A549 (cell line): ENCODE results near the gene AXL. TPM values are rescaled to one million over a fixed set of nuclear protein-coding genes. Genes with fewer than 3 reads are reported as not detected.

Source experiments
- CBX2 ChIP-seq: fragments of 200-600 bp; sonication (generic); IDR thresholded peaks from 2 replicates; pipeline ENCODE4 v1.6.1; 2016; ENCODE audit warnings: low read depth, mild to moderate bottlenecking, borderline replicate concordance
- CEBPB ChIP-seq, 2 experiments: fragments of >200 bp in 1 of 2; sonication (Bioruptor Twin) in 1 of 2; formaldehyde crosslinking in 1 of 2; IDR thresholded peaks; 2 replicates each; pipeline ENCODE4 v1.6.1; 2012 to 2016
- EHF ChIP-seq: fragments of 250-450 bp; sonication (Bioruptor Pico); IDR thresholded peaks from 2 replicates; pipeline ENCODE4 v1.5.0; 2020; ENCODE audit warnings: mild to moderate bottlenecking
- FOSL2 ChIP-seq, 2 experiments: fragments of 450-650 bp in 1 of 2; fragments of >200 bp in 1 of 2; sonication (Bioruptor Twin) in 1 of 2; formaldehyde crosslinking; IDR thresholded peaks; 2 replicates each; pipeline versions ENCODE4 v1.5.0 to v1.6.1; 2016 to 2020; ENCODE audit warnings: mild to moderate bottlenecking in 1 of 2, moderate library complexity in 1 of 2
- FOXS1 ChIP-seq: fragments of 250-450 bp; sonication (Bioruptor Pico); IDR thresholded peaks from 2 replicates; pipeline ENCODE4 v1.5.0; 2020; ENCODE audit warnings: mild to moderate bottlenecking, moderate library complexity
- GATA3 ChIP-seq: IDR thresholded peaks from 2 replicates; pipeline ENCODE4 v1.6.1; 2012; ENCODE audit warnings: borderline replicate concordance
- HOXA7 ChIP-seq: fragments of 250-450 bp; sonication (Bioruptor Pico); IDR thresholded peaks from 2 replicates; pipeline ENCODE4 v1.5.0; 2020; ENCODE audit warnings: mild to moderate bottlenecking, moderate library complexity
- HOXB13 ChIP-seq: fragments of 250-450 bp; sonication (Bioruptor Pico); IDR thresholded peaks from 2 replicates; pipeline ENCODE4 v1.5.0; 2020; ENCODE audit warnings: low read depth, mild to moderate bottlenecking, moderate library complexity
- JUN ChIP-seq, 2 experiments: fragments of >200 bp; sonication (Bioruptor Twin); formaldehyde crosslinking; IDR thresholded peaks; 2 replicates in 1 of 2; 3 replicates in 1 of 2; pipeline ENCODE4 v1.6.1; 2016 to 2017
- KDM1A ChIP-seq: fragments of 200-600 bp; sonication (generic); IDR thresholded peaks from 2 replicates; pipeline ENCODE4 v1.6.1; 2016; ENCODE audit warnings: low read depth, mild to moderate bottlenecking
- MAZ ChIP-seq: fragments of 150-350 bp; IDR thresholded peaks from 2 replicates; pipeline ENCODE4 v1.6.1; 2014; ENCODE audit warnings: antibody characterized with exemption, low read depth, low read length, borderline replicate concordance
- MYC ChIP-seq: IDR thresholded peaks from 2 replicates; pipeline ENCODE4 v1.6.1; 2012; ENCODE audit warnings: mild to moderate bottlenecking, inconsistent platforms, low read length, improper control_type of control experiment, borderline replicate concordance
- NFE2L2 ChIP-seq: fragments of 150-350 bp; conservative IDR thresholded peaks from 2 replicates; pipeline ENCODE4 v1.6.1; 2014; ENCODE audit warnings: low read length
- NPAS2 ChIP-seq: fragments of 250-450 bp; sonication (Bioruptor Pico); IDR thresholded peaks from 2 replicates; pipeline ENCODE4 v1.8.0; 2022; ENCODE audit warnings: mild to moderate bottlenecking, moderate library complexity, borderline replicate concordance
- POLR2A ChIP-seq: IDR thresholded peaks from 2 replicates; pipeline ENCODE4 v1.6.1; 2012; ENCODE audit warnings: mild to moderate bottlenecking, low read length
- POLR2AphosphoS2 ChIP-seq: conservative IDR thresholded peaks from 2 replicates; pipeline ENCODE4 v1.6.1; 2012; ENCODE audit warnings: low read length, improper control_type of control experiment, inconsistent platforms
- RARB ChIP-seq: fragments of 250-450 bp; sonication (Bioruptor Pico); IDR thresholded peaks from 2 replicates; pipeline ENCODE4 v1.8.0; 2021; ENCODE audit warnings: mild to moderate bottlenecking, moderate library complexity
- RNF2 ChIP-seq: fragments of 200-600 bp; sonication (generic); IDR thresholded peaks from 2 replicates; pipeline ENCODE4 v1.6.1; 2016; ENCODE audit warnings: low read depth, mild to moderate bottlenecking, antibody characterized with exemption, moderate library complexity, borderline replicate concordance
- SMC3 ChIP-seq: fragments of >200 bp; sonication (Bioruptor Twin); formaldehyde crosslinking; IDR thresholded peaks from 3 replicates; pipeline ENCODE4 v1.6.1; 2018; ENCODE audit warnings: inconsistent platforms
- USF2 ChIP-seq: fragments of 450-650 bp; IDR thresholded peaks from 2 replicates; pipeline ENCODE4 v1.6.1; 2014; ENCODE audit warnings: antibody characterized with exemption
- ZNF302 ChIP-seq: fragments of 250-450 bp; sonication (Bioruptor Pico); IDR thresholded peaks from 2 replicates; pipeline ENCODE4 v1.9.0; 2021; ENCODE audit warnings: inconsistent platforms, mild to moderate bottlenecking, moderate library complexity
- ZSCAN20 ChIP-seq: fragments of 250-450 bp; sonication (Bioruptor Pico); IDR thresholded peaks from 2 replicates; pipeline ENCODE4 v1.8.0; 2022; ENCODE audit warnings: mild to moderate bottlenecking, moderate library complexity
- polyA plus RNA-seq, 4 experiments: library from polyadenylated mRNA; depleted of rRNA in 3 of 4; stranded (reverse); fragments of >200 nt; fragmentation: RNase III in 1 of 4; extraction: RNeasy Plus Mini Kit Qiagen cat#74134 plus additional on column Dnase treatment in 1 of 4; gene quantifications; 2 replicates in 3 of 4; 3 replicates in 1 of 4; pipeline ENCODE4 v1.2.3, GENCODE V29; 2011 to 2017
- TF ChIP-seq, protein P1 (sequence below): fragments of 200-600 bp; sonication (generic); IDR thresholded peaks from 2 replicates; pipeline ENCODE4 v1.6.1; 2016; ENCODE audit warnings: antibody characterized with exemption, mild to moderate bottlenecking, moderate library complexity
- TF ChIP-seq, protein P2 (sequence below): IDR thresholded peaks from 2 replicates; pipeline ENCODE4 v1.6.1; 2012
- TF ChIP-seq, protein P3 (sequence below): fragments of >200 bp; sonication (Bioruptor Twin); formaldehyde crosslinking; IDR thresholded peaks from 3 replicates; pipeline ENCODE4 v1.5.1; 2016
- TF ChIP-seq, protein P4 (sequence below): IDR thresholded peaks from 2 replicates; pipeline ENCODE4 v1.6.1; 2012; ENCODE audit warnings: low read depth, borderline replicate concordance

The AXL gene
- polyA plus RNA-seq, 2 of the 4 experiments (the other 2 are of a cell fraction) = 45.4 to 60.1 TPM

DNA sequence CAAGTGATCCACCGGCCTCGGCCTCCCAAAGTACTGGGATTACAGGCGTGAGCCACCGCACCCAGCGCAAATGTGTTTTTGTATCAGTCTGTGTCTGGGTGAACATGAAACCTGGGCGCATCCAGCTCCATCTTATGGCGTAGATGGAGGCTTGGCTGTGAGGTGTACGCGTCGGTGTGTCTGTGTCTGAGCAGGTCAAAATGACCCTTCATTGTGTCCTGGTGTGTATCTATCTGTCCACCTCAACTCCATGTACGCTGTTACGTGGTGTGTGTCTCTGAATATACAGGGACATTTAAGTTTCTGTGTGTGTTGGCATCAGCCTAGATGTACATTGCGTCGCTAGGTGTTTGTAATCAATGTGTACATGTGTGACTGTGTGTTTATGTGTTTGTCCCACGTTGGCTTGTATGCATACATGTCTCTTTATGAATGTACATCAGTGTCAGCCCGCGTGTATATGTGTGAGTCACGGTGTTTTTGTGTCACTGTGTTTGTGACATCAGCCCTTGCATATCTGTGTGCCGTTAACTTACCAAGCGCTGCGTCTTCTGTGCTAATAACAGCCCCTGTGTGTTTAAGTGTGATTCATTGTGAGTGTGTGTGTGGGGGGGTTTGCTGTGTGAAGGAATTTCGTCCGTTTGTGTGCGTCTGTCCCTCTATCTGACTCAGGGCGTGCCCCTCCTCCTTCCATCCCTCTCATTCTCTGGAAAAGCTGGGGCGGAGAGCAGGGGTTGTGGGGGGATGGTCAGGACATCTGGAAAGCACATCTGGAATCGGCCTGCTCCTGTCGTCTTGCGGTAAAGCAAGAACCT lies 6.4 kb downstream of the AXL start (continued):
- TF ChIP-seq, protein P1, sequence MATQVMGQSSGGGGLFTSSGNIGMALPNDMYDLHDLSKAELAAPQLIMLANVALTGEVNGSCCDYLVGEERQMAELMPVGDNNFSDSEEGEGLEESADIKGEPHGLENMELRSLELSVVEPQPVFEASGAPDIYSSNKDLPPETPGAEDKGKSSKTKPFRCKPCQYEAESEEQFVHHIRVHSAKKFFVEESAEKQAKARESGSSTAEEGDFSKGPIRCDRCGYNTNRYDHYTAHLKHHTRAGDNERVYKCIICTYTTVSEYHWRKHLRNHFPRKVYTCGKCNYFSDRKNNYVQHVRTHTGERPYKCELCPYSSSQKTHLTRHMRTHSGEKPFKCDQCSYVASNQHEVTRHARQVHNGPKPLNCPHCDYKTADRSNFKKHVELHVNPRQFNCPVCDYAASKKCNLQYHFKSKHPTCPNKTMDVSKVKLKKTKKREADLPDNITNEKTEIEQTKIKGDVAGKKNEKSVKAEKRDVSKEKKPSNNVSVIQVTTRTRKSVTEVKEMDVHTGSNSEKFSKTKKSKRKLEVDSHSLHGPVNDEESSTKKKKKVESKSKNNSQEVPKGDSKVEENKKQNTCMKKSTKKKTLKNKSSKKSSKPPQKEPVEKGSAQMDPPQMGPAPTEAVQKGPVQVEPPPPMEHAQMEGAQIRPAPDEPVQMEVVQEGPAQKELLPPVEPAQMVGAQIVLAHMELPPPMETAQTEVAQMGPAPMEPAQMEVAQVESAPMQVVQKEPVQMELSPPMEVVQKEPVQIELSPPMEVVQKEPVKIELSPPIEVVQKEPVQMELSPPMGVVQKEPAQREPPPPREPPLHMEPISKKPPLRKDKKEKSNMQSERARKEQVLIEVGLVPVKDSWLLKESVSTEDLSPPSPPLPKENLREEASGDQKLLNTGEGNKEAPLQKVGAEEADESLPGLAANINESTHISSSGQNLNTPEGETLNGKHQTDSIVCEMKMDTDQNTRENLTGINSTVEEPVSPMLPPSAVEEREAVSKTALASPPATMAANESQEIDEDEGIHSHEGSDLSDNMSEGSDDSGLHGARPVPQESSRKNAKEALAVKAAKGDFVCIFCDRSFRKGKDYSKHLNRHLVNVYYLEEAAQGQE = no peak
- TF ChIP-seq USF2 = no peak; the same call in 1 of the 2 replicates
- peak; percentile 94 for TF ChIP-seq HOXA7
- peak; percentile 83; the same call in 1 of the 2 replicates for TF ChIP-seq ZSCAN20 (CRISPR knock-in tag)
- TF ChIP-seq HOXB13 (CRISPR knock-in tag) = peak; percentile 98
- TF ChIP-seq POLR2AphosphoS2 = peak; percentile 56; the same call in 1 of the 2 replicates
- no peak for TF ChIP-seq JUN (IDR thresholded peaks at IDR 0.05)
- TF ChIP-seq NPAS2 = no peak
- peak; percentile 51; the same call in 1 of the 2 replicates for TF ChIP-seq NFE2L2
- TF ChIP-seq, protein P2, sequence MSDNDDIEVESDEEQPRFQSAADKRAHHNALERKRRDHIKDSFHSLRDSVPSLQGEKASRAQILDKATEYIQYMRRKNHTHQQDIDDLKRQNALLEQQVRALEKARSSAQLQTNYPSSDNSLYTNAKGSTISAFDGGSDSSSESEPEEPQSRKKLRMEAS = peak; percentile 96
- TF ChIP-seq CEBPB (IDR thresholded peaks at IDR 0.05) = peak; percentile 63 to 90; a peak in 2 of 4 replicates
- TF ChIP-seq, protein P3, sequence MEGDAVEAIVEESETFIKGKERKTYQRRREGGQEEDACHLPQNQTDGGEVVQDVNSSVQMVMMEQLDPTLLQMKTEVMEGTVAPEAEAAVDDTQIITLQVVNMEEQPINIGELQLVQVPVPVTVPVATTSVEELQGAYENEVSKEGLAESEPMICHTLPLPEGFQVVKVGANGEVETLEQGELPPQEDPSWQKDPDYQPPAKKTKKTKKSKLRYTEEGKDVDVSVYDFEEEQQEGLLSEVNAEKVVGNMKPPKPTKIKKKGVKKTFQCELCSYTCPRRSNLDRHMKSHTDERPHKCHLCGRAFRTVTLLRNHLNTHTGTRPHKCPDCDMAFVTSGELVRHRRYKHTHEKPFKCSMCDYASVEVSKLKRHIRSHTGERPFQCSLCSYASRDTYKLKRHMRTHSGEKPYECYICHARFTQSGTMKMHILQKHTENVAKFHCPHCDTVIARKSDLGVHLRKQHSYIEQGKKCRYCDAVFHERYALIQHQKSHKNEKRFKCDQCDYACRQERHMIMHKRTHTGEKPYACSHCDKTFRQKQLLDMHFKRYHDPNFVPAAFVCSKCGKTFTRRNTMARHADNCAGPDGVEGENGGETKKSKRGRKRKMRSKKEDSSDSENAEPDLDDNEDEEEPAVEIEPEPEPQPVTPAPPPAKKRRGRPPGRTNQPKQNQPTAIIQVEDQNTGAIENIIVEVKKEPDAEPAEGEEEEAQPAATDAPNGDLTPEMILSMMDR = no peak
- TF ChIP-seq KDM1A = 0 out of 2 replicates have a peak, but pooled peaks have one; percentile 7
- TF ChIP-seq CBX2 = no peak
- TF ChIP-seq FOSL2 (IDR thresholded peaks at IDR 0.05) = peak; percentile 99
- peak; percentile 99 for TF ChIP-seq FOSL2 (CRISPR knock-in tag; IDR thresholded peaks at IDR 0.05)
- TF ChIP-seq, protein P4, sequence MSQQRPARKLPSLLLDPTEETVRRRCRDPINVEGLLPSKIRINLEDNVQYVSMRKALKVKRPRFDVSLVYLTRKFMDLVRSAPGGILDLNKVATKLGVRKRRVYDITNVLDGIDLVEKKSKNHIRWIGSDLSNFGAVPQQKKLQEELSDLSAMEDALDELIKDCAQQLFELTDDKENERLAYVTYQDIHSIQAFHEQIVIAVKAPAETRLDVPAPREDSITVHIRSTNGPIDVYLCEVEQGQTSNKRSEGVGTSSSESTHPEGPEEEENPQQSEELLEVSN = no peak
- TF ChIP-seq MAZ = peak; percentile 73; the same call in 1 of the 2 replicates
- TF ChIP-seq ZNF302 (CRISPR knock-in tag) = peak; percentile 69; the same call in 1 of the 2 replicates
- peak; percentile 92 for TF ChIP-seq EHF (CRISPR knock-in tag)
- TF ChIP-seq RNF2 = no peak
- TF ChIP-seq POLR2A = no peak
- peak; percentile 86; the same call in 1 of the 2 replicates for TF ChIP-seq FOXS1 (CRISPR knock-in tag)
- peak; percentile 78; the same call in 1 of the 2 replicates for TF ChIP-seq RARB (CRISPR knock-in tag)
- TF ChIP-seq SMC3 = no peak; the same call in 2 of the 3 replicates
- peak; percentile 96 for TF ChIP-seq GATA3
- TF ChIP-seq MYC = peak; percentile 88
